Peyer's patch (tissue), 4 donors: ENCODE results near the gene SPATA13.

ENCODE experiments used
- POLR2A ChIP-seq, 2 donors: fragments of 450-650 bp; IDR thresholded peaks; one replicate each; pipeline ENCODE4 v1.5.1; 2017; ENCODE audit warnings: antibody characterized with exemption in 2 of 2, mild to moderate bottlenecking in 2 of 2, moderate library complexity in 2 of 2
- TF ChIP-seq, protein P1 (sequence below), 6 experiments: fragments of 450-650 bp in 4 of 6; fragments of 200-600 bp in 2 of 6; sonication (generic) in 1 of 6; IDR thresholded peaks; one replicate each; pipeline ENCODE4 v1.5.1; 2017 to 2019; ENCODE audit warnings: antibody characterized with exemption in 6 of 6, mild to moderate bottlenecking in 3 of 6, moderate library complexity in 1 of 6

DNA sequence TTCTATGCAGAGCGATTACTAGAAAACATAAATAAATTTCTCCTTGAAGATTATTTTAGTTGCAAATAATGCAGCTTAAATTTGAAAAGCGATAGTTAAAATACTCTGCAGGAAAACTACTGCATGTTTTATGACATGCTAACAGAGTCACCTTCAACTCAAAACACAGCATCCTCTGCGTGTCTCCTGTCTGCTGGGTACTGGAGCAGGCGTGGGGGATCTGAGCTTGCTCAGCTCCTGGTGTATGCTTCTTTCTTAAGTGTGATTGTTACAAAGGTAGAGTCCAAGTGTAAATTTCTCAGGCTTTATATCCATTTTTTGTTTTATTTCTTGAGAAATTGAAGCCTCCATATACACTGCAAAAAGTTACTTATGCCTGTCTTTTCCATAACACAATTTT lies 15.3 kb downstream of the SPATA13 start:
- TF ChIP-seq, protein P1, sequence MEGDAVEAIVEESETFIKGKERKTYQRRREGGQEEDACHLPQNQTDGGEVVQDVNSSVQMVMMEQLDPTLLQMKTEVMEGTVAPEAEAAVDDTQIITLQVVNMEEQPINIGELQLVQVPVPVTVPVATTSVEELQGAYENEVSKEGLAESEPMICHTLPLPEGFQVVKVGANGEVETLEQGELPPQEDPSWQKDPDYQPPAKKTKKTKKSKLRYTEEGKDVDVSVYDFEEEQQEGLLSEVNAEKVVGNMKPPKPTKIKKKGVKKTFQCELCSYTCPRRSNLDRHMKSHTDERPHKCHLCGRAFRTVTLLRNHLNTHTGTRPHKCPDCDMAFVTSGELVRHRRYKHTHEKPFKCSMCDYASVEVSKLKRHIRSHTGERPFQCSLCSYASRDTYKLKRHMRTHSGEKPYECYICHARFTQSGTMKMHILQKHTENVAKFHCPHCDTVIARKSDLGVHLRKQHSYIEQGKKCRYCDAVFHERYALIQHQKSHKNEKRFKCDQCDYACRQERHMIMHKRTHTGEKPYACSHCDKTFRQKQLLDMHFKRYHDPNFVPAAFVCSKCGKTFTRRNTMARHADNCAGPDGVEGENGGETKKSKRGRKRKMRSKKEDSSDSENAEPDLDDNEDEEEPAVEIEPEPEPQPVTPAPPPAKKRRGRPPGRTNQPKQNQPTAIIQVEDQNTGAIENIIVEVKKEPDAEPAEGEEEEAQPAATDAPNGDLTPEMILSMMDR (IDR thresholded peaks at IDR 0.05), result no peak
- no peak for TF ChIP-seq POLR2A (IDR thresholded peaks at IDR 0.05)
